Panc1 (cell line): ENCODE measurements around the gene PDXK. TPM values are rescaled to one million over a fixed set of nuclear protein-coding genes. Genes with fewer than 3 reads are reported as not detected.

Source experiments
- ATAC-seq: fragments of 200-7000 bp; cut with Tn5 transposase; 2 replicates; pipeline ENCODE4 v1.9.1; 2020; ENCODE audit warnings: mild to moderate bottlenecking, moderate library complexity
- BruUV-seq: library from RNA; stranded (reverse); fragments of 400-500 nt; replicated peaks from 2 replicates; lab custom pipeline; 2021; lab: Mats Ljungman, UMichigan
- CTCF ChIA-PET: fragments of 300-600 bp; sonication (Branson Sonifier 250); formaldehyde crosslinking; loops from one replicate; lab custom pipeline; 2022; ENCODE audit warnings: antibody characterized with exemption; lab: Charles Lee
- POLR2A ChIA-PET: fragments of 300-600 bp; sonication (Branson Sonifier 250); formaldehyde crosslinking; loops from one replicate; lab custom pipeline; 2022; ENCODE audit warnings: antibody characterized with exemption; lab: Charles Lee
- DNase-seq: peaks from one replicate; pipeline ENCODE4 v3.0.0-alpha.2; 2010; ENCODE audit warnings: low read depth, low spot score
- H3K27ac ChIP-seq: 2 replicates; pipeline ENCODE4 v1.5.1; 2011; ENCODE audit warnings: mild to moderate bottlenecking, low read length, inconsistent platforms
- H3K27me3 ChIP-seq: fragments of 200-500 bp; sonication (Bioruptor generic); 2 replicates; pipeline ENCODE4 v1.6.0; 2014; ENCODE audit warnings: low read length, inconsistent platforms; ENCODE audit not compliant: control insufficient read depth, insufficient read depth
- H3K36me3 ChIP-seq: fragments of 200-500 bp; sonication (Bioruptor generic); 2 replicates; pipeline ENCODE4 v1.5.1; 2014; ENCODE audit warnings: inconsistent platforms, mild to moderate bottlenecking, low read length, moderate library complexity; ENCODE audit not compliant: control insufficient read depth, insufficient read depth
- H3K4me1 ChIP-seq: 2 replicates; pipeline ENCODE4 v1.5.1; 2011; ENCODE audit warnings: inconsistent platforms, mild to moderate bottlenecking, low read length, moderate library complexity; ENCODE audit not compliant: control insufficient read depth, insufficient read depth
- H3K4me3 ChIP-seq, 2 experiments: 2 replicates each; pipeline ENCODE4 v1.5.1; 2011 to 2012; ENCODE audit warnings: low read depth in 2 of 2, low read length in 2 of 2, mild to moderate bottlenecking in 2 of 2, inconsistent platforms in 1 of 2, moderate library complexity in 1 of 2
- H3K9me3 ChIP-seq: fragments of 200-500 bp; sonication (Bioruptor generic); 2 replicates; pipeline ENCODE4 v1.5.1; 2014; ENCODE audit warnings: low read depth, mild to moderate bottlenecking, inconsistent platforms, low read length, moderate library complexity; ENCODE audit not compliant: control insufficient read depth, insufficient read depth
- POLR2AphosphoS5 ChIP-seq: IDR thresholded peaks from 2 replicates; pipeline ENCODE4 v1.6.1; 2012; ENCODE audit warnings: mild to moderate bottlenecking, low read depth, low read length, moderate library complexity
- REST ChIP-seq, 2 experiments: IDR thresholded peaks; 2 replicates each; pipeline ENCODE4 v1.6.1; 2011 to 2012; ENCODE audit warnings: low read depth in 2 of 2, control low read depth in 1 of 2, low read length in 1 of 2, mild to moderate bottlenecking in 1 of 2, moderate library complexity in 1 of 2; ENCODE audit not compliant: insufficient read depth in 1 of 2
- SIN3A ChIP-seq: IDR thresholded peaks from 2 replicates; pipeline ENCODE4 v1.6.1; 2012; ENCODE audit warnings: low read depth, mild to moderate bottlenecking, low read length, moderate library complexity, borderline replicate concordance; ENCODE audit not compliant: insufficient read depth
- in situ Hi-C: cut with HindIII; loops from 2 replicates; pipeline ENCODE4 v1.10.0; 2016; ENCODE audit warnings: low sequenced_read_pairs, low pct_unique_long_range_greater_than_20kb
- intact Hi-C: fragments of 100-400 bp; cut with micrococcal nuclease; formaldehyde crosslinking; loops from one replicate; pipeline ENCODE4 v1.10.0; 2022; ENCODE audit not compliant: unreplicated experiment
- total RNA-seq: library from RNA; stranded (reverse); gene quantifications from one replicate; pipeline ENCODE4 v1.2.1, GENCODE V29; 2021; ENCODE audit not compliant: unreplicated experiment

The PDXK gene
- total RNA-seq, 1 experiment from 2014 or later: 184 TPM

DNA sequence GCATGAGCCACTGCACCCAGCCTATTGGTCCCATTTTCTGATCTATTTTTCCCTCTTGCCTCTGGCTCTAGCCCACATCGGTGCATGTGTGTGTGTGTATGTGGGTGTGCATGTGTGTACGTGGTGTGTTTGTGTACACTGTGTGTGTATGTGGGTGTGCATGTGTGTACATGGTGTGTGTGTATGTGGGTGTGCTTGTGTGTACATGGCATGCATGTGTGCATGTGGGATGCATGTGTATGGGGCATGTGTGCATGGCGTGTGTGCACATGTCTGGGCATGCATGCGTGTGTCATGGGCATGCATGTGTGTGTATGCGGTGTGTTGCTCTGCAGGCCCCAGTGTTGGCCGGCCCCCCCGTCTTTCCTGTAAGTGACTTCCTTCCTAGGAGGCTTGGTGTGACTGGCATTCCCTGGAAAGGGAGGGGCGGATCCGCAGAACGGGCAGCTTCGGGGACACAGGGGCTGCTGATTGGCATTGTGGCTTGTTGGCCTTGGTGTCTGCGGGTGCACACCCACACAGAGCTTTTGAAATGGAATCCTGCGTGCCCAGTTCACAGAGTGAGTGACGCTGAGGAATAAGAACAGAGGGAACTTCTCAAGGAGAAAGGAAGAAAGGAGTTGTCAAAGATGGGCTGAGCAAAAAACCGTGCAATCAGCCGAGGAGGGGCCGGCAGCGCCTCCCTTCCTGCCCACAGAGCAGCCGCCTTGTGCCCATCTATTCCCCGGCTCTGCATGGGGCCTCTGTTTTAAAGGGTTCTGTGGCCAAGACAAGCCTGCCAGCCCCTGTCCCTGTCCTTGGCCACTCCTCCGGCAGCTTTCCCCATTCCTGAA lies 8.0 kb downstream of the PDXK start:
- peak; percentile 37 for ATAC-seq
- TF ChIP-seq POLR2AphosphoS5: no peak
- TF ChIP-seq SIN3A: no peak
- no peak for TF ChIP-seq REST (IDR thresholded peaks at IDR 0.05; ENCODE audit: insufficient read depth in 1 of 2, low read depth in 2 of 2, low read length in 1 of 2)
- Histone ChIP-seq H3K36me3 (no peaks in the 10 kb centered on the region), H3K27me3 (no peaks in the 10 kb centered on the region), H3K4me3 (peak overlapping the region in 1 of 2 experiments; percentile 30; a peak in 1 of 4 replicates), H3K27ac (peak overlapping the region; percentile 92), H3K4me1 (peaks cover 74% of the 10 kb centered on the region), H3K9me3 (no peaks in the 10 kb centered on the region)
- no peak for DNase-seq
- in situ Hi-C loops: no loop called here
- intact Hi-C loops: no loop called here
- no TSS peak for BruUV-seq
- POLR2A ChIA-PET: no interaction called here
- CTCF ChIA-PET: interaction anchor here (0.5 kb wide), 1 partner anchor 14 kb away, joined by 3 read pairs; no protein-coding TSS in a partner anchor

DNA sequence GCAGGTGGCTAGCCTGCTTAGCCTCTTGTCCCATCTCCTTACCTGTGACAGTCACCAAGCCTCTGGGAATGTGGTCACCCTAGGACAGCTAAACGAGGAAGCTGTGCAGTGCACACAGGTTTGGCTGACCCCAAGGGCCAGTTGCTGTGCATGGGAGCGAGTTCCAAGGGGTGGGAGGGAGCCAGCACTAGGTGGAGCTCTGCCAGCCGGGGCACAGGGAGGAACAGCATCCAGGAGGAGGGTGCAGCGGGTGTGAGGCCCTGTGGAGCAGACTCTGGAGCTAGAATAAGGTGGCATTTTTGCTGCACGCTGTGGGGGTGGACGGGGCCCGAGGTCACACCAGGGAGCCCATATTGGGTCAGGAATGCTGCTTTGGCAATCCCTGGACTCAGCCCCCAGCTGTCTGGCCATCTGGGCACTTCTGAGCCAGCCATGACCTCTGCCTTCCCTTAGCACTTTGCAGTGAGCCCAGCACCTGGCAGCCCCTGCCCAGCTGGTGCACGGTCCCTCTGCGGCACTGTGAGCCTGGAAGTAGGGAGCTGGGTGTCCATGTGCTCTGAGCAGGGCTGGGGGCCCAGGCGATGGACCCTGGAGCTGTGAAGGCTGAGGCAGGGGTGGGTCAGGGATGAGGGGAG lies 8.7 kb downstream of the PDXK start:
- Histone ChIP-seq H3K4me3 (peak overlapping the region in 1 of 2 experiments; percentile 53; a peak in 3 of 4 replicates), H3K27me3 (no peaks in the 10 kb centered on the region), H3K27ac (peak overlapping the region; percentile 92), H3K9me3 (no peaks in the 10 kb centered on the region), H3K36me3 (no peaks in the 10 kb centered on the region), H3K4me1 (peaks cover 74% of the 10 kb centered on the region)
- TF ChIP-seq SIN3A: no peak
- no peak for TF ChIP-seq REST (IDR thresholded peaks at IDR 0.05; ENCODE audit: insufficient read depth in 1 of 2, low read depth in 2 of 2, low read length in 1 of 2)
- TF ChIP-seq POLR2AphosphoS5: no peak; the same call in 1 of the 2 replicates
- DNase-seq (no peak), ATAC-seq (peak; percentile 65)
- POLR2A ChIA-PET: no interaction called here
- in situ Hi-C loops (no loop called here), intact Hi-C loops (no loop called here)
- CTCF ChIA-PET: interaction anchor here (0.5 kb wide), 1 partner anchor 15 kb away, joined by 3 read pairs; no protein-coding TSS in a partner anchor
- no TSS peak for BruUV-seq
